HL-60/S4 treated with retinoic acid at 250 ng/mL for 4 days and 3 days (cell line): ENCODE results near the gene C2orf42.
"Not testable (repeated sequence)": the region's sequence is repeated elsewhere in the genome, so short reads cannot be mapped to it uniquely, and the experiment has no call there.

Experiments
- in situ Hi-C: fragments of 300-500 bp; cut with MboI; formaldehyde crosslinking; loops from 2 replicates; pipeline ENCODE4 v1.7.0; 2022; ENCODE audit warnings: low sequenced_read_pairs

The C2orf42 gene

DNA sequence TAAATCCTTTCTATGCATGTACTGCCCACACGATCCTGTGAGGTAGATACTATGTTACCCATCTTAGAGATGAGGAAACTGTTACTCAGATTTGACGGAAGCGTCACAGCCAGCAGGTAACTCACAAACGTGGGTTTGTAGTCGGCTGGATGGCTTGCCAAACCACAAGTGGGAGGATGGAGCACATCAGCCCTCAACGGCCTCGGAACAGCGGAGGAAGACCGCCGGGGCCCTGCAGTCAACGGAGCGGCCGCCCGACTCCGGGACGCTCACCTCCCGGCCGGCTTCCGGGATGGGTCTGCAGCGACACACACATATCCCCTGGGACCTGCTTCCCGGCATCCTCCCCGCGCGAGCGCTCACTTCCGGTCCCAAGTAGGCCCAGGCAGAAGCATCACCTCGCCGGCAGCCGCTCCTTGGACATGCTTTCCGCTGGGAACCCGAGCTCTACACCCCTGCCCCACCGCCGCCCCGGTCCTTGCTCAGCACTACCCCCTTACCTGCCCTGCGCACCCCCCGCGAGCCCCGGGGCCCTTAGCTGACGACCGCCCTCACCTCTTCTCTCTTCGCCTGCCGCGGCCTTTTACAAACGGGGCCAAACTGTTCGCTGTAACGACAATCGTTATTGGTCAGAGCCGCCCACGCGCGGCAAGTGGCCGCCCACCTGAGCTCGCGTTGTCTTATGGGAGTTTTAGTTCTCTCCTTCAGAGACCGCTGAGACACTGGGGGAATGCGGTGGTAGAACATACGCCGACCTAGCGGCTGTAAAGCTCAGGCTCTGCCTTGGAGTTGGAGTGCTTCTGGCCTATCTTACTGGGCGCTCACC is at the start of gene C2orf42:
Gene C2orf42, minus strand, starts transcription at position 602 of the 826 bp plus-strand sequence. CDS start 9,034 bp downstream, outside the sequence.
- in situ Hi-C loops: no loop called here

DNA sequence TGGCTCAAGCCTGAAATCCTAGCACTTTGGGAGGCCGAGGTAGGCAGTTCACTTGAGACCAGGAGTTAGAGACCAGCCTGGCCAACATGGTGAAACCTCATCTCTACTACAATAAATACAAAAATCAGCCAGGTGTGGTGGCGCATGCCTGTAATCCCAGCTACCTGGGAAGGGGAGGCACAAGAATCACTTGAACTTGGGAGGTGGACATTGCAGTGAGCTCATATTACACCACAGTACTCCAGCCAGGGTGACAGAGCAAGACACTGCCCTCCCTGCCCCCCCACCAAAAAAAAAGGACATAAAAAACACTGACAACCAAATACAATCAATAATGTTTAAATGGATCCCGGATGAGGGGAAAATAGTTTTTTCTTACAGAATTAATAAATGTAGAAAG is 49.8 kb upstream of the C2orf42 start:
- in situ Hi-C loops: no loop called here

DNA sequence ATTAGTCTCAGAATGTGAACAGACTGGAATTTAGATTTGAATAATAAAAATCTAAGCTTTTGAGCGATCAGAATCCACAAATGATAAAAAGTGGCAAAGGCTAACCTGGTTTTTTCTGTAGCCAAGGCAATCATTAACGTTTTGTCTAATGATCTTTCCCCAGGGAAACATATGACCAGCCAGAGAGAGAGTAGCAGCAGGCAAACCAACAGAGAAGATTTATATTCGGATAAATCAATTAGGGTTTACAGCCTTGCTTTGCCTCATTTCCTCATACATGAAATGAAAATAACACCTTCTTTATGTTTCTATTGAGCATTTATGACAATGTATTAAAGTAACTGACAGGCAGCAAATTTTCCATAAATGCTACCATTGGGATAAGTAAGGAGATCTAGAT is 43.1 kb upstream of the C2orf42 start:
- in situ Hi-C loops: no loop called here

DNA sequence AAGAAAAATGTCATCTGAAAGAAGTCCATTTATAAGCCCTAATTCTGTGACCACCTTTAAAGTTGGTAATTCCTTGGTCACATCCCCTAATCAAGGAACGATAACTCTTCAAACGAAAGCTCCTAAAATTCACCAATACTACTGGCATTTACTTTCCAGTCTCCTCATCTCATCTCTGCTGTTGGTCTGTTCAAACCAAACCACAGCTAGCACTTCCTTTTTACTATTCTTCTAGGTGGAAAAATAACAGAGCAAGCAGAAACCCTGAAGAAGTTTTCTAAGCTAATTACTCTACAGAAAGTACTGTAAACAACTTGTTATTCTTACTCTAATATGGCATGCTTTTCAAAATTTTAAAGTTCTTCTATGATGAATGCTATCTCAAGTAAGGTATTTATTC is 36.0 kb upstream of the C2orf42 start:
- in situ Hi-C loops: no loop called here

- in situ Hi-C loops: not testable (repeated sequence)
Observed at GRCh38 chr2:70223305-70223704, 32.5 kb upstream of the C2orf42 start.

DNA sequence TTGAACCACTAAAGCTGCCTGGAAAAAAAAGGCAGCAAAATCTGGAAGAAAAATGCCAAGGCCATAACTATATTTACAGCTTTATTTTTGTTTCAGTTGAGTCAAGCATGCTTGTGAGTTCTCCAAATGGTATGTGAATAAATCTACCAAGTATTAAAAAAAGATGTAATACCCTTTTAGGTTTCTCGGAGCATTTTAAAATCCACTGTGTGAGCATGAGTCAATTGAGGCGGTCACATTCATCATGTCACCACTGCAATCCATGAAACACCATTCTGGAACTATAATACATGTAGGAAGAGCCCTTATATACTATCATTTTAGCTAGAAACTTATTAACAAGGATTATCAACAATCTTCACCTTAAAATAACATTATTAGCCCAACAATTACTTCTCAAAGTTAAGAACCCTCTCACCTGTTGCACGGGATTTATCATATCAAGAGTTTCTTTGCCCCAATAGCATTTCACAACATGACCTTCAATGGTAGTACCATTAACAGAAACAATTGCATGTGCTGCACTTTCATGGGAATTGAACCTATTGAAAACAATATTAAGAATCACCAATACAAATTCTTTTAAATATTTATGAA is 24.2 kb upstream of the C2orf42 start:
- in situ Hi-C loops: no loop called here

- in situ Hi-C loops: no loop called here
Observed at GRCh38 chr2:70214365-70214764, 23.5 kb upstream of the C2orf42 start.

GRCh38 chr2:70212298-70212932 is 21.6 kb upstream of the C2orf42 start:
- in situ Hi-C loops: no loop called here

- in situ Hi-C loops: no loop called here
Observed at GRCh38 chr2:70211595-70211994, 20.8 kb upstream of the C2orf42 start.

- in situ Hi-C loops: no loop called here
Observed at GRCh38 chr2:70204452-70204851, 13.6 kb upstream of the C2orf42 start.

GRCh38 chr2:70203086-70203485 is 12.3 kb upstream of the C2orf42 start:
- in situ Hi-C loops: no loop called here

- in situ Hi-C loops: no loop called here
Observed at GRCh38 chr2:70202236-70202806, 11.5 kb upstream of the C2orf42 start.

GRCh38 chr2:70201831-70202230 is 11.0 kb upstream of the C2orf42 start:
- in situ Hi-C loops: no loop called here

- in situ Hi-C loops: no loop called here
Observed at GRCh38 chr2:70201225-70201768, 10.5 kb upstream of the C2orf42 start.

GRCh38 chr2:70199320-70199864 is 8.6 kb upstream of the C2orf42 start:
- in situ Hi-C loops: no loop called here

GRCh38 chr2:70192516-70192915 is 1.7 kb upstream of the C2orf42 start:
- in situ Hi-C loops: no loop called here

DNA sequence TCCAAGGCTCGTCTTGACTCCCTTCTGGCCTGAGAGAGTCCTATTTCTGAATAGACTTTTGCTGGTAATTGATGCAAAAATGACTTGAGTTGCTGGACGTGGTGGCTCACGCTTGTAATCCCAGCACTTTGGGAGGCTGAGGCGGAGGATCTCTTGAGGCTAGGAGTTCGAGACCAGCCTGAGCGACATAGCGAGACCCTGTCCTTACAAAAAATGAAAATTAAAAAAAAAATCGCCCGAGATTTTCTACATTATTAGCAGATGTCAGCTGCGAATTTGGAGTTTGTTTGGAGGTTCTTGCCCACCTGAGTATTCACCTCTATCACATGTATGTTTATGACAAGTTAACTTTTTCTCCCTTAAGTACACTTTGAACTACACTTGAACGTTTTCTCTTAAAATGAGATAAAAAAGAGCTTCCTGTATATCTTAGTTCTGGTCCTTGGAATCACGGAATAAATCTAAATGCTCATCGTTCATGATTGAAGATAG is 471 bp upstream of the C2orf42 start:
- in situ Hi-C loops: no loop called here

DNA sequence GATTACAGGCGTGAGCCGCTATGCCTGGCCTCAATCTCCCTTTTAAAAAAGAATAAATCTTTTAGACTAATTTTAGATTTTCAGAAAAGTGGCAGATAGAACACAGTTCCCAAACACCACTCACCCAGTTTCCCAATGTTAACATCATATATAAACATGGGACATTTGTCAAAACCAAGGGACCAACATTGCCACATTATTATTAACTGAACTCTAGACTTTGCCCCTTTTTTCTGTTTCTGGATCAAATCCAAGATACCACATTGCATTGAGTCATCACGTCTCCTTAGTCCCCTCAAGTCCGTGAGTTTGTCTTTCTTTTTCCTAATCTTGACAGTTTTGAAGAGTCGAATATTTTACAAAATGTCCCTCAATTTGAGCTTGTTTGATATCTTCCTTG is 2.4 kb downstream of the C2orf42 start:
- in situ Hi-C loops: no loop called here

DNA sequence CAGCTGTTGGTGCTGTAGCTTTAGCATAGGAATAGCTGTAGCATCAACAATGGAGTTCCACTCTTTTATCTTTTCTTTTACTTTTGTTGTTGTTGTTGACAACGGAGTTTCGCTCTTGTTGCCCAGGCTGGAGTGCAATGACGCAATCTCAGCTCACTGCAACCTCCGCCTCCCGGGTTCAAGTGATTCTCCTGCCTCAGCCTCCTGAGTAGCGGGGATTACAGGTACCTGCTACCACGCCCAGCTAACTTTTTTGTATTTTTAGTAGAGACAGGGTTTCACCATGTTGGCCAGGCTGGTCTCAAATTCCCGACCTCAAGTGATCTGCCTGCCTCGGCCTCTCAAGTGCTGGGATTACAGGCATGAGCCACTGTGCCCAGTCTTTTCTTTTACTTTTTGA is 3.6 kb downstream of the C2orf42 start:
- in situ Hi-C loops: not testable (repeated sequence)

- in situ Hi-C loops: no loop called here
Observed at GRCh38 chr2:70182689-70183088, 8.1 kb downstream of the C2orf42 start.
